ENCODE data around the gene VAT1.

DNA sequence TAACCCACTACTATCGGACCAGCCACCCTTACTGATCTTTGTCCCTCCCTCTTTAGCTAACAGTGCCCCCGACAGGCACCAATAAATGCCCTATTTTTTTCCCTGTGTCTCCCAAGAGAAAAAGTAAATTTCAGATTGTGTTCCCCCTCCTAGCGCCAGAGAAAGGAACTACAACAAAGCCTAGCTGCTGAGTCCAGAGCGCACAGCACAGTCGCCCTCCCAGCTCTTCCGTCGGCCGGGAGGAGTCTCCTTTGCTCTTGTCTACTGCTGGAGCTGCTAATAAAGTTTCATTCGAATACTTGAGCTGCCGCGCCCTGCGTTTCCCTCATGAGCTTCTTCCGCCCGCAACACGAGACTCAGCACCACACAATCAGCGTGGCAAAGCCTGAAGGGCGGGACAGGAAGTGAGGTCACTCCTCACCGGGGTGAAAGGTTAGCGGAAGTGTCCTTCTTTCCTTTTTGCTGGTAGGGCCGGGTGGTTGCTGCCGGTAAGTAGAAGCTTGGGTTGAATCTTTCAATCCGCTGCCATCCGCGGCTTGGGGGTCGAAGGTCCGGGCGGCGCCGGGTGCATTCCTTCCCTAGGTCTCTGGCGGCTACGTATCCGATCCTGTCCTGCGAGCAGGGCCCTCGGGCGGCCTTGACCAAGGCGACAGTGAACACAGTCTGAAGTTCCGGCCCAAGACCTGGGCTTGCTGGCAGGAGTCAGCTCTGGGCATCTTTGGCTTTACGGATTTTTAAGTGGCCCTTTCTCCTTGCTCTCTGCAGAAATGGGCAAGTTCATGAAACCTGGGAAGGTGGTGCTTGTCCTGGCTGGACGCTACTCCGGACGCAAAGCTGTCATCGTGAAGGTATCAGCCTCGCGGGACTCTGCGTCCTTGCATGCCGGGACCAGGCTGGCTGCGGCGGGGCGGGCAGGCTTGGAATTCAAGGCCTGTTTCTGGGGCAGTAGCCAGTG is 23.9 kb downstream of the VAT1 start, which contains the start of gene RPL27:
- TF ChIP-seq, protein P1, sequence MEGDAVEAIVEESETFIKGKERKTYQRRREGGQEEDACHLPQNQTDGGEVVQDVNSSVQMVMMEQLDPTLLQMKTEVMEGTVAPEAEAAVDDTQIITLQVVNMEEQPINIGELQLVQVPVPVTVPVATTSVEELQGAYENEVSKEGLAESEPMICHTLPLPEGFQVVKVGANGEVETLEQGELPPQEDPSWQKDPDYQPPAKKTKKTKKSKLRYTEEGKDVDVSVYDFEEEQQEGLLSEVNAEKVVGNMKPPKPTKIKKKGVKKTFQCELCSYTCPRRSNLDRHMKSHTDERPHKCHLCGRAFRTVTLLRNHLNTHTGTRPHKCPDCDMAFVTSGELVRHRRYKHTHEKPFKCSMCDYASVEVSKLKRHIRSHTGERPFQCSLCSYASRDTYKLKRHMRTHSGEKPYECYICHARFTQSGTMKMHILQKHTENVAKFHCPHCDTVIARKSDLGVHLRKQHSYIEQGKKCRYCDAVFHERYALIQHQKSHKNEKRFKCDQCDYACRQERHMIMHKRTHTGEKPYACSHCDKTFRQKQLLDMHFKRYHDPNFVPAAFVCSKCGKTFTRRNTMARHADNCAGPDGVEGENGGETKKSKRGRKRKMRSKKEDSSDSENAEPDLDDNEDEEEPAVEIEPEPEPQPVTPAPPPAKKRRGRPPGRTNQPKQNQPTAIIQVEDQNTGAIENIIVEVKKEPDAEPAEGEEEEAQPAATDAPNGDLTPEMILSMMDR (conservative IDR thresholded peaks at IDR 0.05 in 1 of 2, IDR thresholded peaks at IDR 0.05 in 1 of 2; ENCODE audit: low read depth in 1 of 2, low read length in 2 of 2), result peak; percentile 84 to 89
- TF ChIP-seq EZH2 (IDR thresholded peaks at IDR 0.05; ENCODE audit: low read length, missing control alignments), result no peak
